HG03575 (cell line): ENCODE measurements around the gene SCARB2.

Source experiments
- ATAC-seq: cut with Tn5 transposase; IDR thresholded peaks from one replicate; pipeline ENCODE4 v1.9.1; 2021; ENCODE audit not compliant: unreplicated experiment, insufficient number of reproducible peaks, low FRiP score; ENCODE audit errors: extremely low read depth

SCARB2 gene

GRCh38 chr4:76233529-76233928 is 19.9 kb upstream of the SCARB2 start:
- ATAC-seq: no peak

DNA sequence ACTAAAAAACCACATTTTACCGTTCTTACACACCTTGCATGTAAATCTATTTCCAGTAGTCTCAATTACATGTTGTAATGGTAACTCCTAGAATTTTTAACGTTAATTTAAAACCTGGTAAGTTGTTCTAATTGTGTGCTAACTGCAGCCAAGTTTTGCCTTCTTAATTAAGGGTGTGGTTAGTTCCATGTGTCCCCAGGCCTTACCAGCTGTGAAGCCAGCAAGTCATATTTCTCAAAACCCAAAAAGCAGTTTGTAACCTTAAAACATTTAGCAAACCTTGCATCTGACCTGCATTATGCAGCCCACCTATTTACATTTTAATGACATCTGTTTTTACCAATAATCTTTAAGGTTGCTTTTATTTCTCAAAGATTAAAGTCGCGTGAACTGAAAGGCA is 19.5 kb upstream of the SCARB2 start:
- ATAC-seq: no peak

GRCh38 chr4:76232681-76233080 is 19.1 kb upstream of the SCARB2 start:
- no peak for ATAC-seq

GRCh38 chr4:76226418-76226817 is 12.8 kb upstream of the SCARB2 start:
- ATAC-seq: no peak

GRCh38 chr4:76224171-76224570 is 10.5 kb upstream of the SCARB2 start:
- no peak for ATAC-seq

DNA sequence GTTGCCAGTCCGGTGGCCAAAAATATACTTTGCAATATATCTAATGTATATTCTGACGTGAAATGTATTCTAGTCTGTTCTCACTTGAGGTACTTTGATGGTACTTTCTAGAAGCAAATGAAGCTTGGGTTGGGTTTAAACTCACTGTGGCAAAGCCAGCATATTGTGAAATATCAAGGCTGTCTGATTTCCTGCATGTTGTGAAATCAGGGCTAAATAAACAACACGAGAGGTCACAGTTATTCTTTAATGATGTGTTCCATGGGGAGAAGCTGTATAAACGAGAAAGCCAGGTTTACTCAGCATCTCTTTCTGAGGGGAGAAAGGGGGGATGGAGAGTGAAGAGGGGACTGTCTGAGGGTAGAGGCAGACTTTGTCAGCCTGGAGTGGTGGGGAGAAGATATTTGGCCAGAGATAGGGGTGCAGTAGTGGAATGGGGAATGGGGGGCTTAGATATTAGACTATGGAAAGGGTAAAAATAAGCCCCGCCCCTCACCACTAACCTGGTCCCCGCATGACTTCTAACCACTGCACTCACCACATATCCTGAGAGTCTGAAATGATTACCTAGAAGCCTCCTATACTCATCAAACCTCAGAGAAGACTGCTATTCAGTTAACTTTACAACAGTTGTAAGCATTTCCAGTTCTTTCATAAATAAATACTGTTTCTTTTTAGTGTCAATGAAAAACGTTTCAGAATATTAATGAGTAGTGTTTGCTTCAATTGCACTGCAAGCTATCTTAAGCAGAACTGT is 5.9 kb upstream of the SCARB2 start:
- ATAC-seq: no peak

DNA sequence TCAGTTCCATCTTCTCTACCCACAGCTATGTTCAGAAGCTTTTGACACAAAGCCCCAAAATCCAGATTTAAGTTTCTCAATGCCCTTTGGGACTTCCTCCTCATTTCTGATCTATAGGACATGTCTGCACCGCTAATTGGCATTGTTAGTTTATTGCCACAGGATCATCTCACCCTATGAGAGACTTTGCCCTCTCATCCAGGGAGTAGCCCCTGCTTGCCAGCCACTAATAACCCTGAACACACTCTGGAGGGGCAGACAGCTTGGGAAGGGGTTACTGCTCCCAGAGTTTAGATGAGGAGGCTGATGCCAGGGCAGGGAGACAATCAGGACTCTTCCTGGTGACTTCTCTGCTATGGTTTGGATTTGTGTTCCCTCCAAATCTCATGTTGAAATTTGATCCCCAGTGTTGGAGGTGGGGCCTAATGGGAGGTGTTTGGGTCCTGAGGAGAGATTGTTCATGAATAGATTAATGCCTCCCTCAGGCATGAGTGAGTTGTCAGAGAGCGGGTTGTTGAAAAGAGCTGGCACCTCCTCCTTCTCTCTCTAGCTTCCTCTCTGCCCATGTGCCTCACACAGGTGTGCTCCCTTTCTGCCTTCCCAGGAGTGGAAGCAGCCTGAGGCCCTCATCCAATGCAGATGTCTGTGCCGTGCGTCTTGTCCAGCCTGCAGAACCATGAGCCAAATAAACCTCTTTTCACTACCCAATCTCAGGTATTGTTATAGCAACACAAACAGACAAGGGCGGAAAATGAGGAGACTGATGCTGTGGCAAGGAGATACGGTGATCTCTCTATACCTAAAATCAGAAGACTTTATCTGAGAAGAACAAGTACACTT is 3.6 kb upstream of the SCARB2 start:
- ATAC-seq: no peak

- no peak for ATAC-seq
Measured at GRCh38 chr4:76216524-76216923, 2.9 kb upstream of the SCARB2 start.

DNA sequence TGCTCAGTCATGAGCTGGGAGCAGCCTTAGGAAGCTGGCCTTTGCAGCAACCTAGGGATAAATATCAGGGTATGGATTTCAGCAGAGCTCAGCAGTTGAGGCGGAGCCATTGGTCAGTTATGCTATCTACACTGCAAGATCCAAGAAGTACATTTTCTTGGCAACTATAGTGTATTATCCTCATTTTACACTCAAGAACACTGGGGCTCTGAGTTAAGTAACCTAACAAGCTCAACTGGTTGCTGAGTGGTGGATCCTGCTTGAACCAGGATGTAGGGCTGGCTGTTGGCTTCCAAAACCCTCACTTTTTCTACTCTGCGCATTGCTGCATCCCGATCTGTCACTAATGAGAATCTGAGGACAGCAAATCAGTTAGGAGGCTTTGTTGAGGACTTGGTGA is 1.5 kb upstream of the SCARB2 start:
- no peak for ATAC-seq

DNA sequence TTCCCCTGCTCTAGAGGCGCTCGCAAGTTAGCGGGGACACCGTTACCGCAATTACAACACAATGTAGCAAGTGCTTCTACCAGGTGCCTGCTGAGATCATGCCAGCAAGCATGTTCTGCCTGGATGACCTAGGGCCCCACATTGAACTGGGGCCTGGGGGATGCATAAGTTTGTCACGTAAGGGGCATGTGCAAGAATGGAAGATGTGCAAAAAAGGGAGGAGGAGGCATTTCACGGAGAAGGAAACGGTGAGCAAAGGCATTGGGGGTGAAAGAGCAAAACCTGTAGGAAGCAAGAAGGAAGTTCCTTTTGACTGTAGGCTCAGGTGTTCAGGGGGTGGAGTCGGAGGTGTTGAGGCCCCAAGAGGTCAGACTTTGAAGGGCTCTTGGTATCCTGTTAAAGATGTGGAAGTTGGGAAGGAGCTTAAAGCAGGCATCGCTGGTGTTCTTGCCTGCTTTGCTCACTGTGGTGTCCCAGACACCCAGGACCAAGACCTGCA is 602 bp upstream of the SCARB2 start:
- ATAC-seq: no peak

- ATAC-seq: no peak
Measured at GRCh38 chr4:76212851-76213414, 691 bp downstream of the SCARB2 start.

GRCh38 chr4:76211769-76212708 is 1.6 kb downstream of the SCARB2 start:
- no peak for ATAC-seq

DNA sequence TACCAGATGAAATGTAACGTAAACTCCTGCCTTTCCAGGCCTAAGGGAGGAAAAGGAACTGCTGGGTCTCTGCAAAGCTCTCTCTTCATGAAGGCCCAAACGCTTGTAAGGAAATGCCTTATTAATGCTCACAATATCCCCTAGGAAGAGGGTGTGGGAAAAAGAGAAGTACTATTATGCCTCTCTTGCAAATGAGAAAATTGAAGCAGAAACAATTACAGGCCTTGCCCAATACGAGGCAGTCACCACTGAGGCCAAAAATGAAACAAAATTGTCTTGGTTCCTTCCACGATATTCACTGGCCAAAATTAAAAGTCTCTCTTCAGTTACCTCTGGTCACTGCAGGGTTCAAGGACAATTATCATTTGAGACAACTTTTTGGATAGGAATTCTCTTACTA is 3.2 kb downstream of the SCARB2 start:
- ATAC-seq: no peak

DNA sequence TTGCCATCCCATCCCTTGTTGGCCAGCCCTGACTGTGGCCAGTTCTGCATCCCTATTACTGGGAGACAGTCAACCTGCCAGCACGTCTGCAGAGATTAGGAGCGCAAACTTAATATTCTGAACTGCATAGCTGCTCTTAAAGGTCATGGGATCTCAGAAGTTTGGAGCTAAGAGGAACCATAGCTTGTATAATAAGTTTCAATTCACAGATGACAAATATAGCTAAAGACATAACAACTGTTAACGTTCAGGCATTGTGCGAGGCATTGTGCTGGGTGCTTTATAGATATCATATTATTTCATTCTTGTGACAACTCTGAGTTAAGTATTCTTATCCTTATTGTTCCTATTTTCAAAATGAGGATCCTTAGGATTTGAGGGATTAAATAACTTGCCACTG is 3.7 kb downstream of the SCARB2 start:
- no peak for ATAC-seq

DNA sequence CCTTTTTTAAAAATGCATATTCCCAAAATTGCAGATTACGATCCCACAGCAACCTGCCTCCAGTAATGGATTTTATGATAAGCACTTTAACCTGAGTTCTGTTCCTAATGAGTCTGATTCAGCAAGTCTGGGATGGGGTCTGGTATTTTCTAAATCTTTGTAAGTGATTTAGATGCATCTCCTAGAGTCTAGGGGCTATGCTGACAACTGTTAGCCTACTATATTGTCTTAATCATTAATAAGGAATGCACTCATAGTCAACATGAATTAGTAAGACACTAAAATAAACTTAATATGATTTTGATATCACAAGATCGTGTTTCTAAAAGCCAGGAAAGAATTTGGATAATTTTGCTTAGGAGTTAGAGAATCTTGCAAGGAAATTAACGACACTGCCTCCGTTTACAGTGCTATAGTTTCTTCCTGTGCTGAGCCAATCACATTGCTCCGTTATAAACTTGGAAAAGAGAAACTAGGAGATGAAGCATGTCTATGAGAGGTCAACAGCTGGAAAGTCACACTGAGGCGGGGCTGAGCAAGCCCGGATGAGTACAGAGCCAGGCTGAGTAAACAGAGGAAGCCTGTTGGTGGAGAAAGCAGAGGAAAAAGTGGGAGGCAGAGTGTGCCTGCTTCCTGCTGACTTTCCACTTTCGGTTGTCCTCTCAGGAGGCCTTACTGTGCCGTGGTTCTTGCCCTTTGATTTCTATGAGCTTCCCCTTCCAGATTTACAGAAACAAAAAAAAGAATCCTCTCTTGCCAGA is 5.4 kb downstream of the SCARB2 start:
- ATAC-seq: no peak

GRCh38 chr4:76207549-76207948 is 6.1 kb downstream of the SCARB2 start:
- no peak for ATAC-seq

- no peak for ATAC-seq
Measured at GRCh38 chr4:76206222-76206942, 7.2 kb downstream of the SCARB2 start.

DNA sequence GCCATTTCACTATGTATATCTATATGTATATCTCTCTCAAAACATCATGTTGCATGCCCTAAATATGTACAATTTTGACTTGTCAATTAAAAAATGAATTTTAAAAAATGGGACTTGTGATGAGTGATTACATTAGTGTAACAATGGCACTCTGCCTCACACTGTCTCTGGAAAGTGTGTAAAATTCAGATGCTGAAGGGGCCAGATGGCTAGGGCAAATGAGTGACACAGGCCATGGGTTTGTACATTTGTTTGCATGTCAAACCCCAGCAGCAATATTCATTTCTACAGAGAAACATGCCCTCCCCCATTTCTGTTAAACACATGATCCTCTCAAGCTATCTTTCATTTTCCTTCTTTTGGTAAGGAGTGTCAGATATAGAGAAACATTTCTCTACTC is 8.1 kb downstream of the SCARB2 start:
- ATAC-seq: no peak
